ENCODE data around the gene RREB1.

RREB1 gene

GRCh38 chr6:7124636-7125035, 16.9 kb downstream of the RREB1 start:
- no peak for DNase-seq

GRCh38 chr6:7125290-7125689, 17.5 kb downstream of the RREB1 start:
- DNase-seq = no peak

GRCh38 chr6:7126754-7127153, 19.0 kb downstream of the RREB1 start:
- no peak for DNase-seq

- no peak for DNase-seq
Observed at GRCh38 chr6:7127680-7128079, 19.9 kb downstream of the RREB1 start.

GRCh38 chr6:7129360-7129759, 21.6 kb downstream of the RREB1 start:
- no peak for DNase-seq

- peak in 1 of 2 donors; percentile 55 for DNase-seq
Observed at GRCh38 chr6:7129784-7130569, 22.2 kb downstream of the RREB1 start.

- DNase-seq = no peak
Observed at GRCh38 chr6:7131390-7131789, 23.6 kb downstream of the RREB1 start.

- DNase-seq = no peak
Observed at GRCh38 chr6:7132398-7133035, 24.8 kb downstream of the RREB1 start.

GRCh38 chr6:7134999-7135745, 27.4 kb downstream of the RREB1 start:
- no peak for DNase-seq

GRCh38 chr6:7135755-7136154, 28.0 kb downstream of the RREB1 start:
- DNase-seq = no peak

GRCh38 chr6:7136859-7137334, 29.1 kb downstream of the RREB1 start:
- DNase-seq = no peak

GRCh38 chr6:7137335-7138045, 29.7 kb downstream of the RREB1 start:
- DNase-seq = peak; percentile 70 to 74

- DNase-seq = no peak
Observed at GRCh38 chr6:7138046-7138531, 30.3 kb downstream of the RREB1 start.

- DNase-seq = no peak
Observed at GRCh38 chr6:7138921-7139358, 31.2 kb downstream of the RREB1 start.

- DNase-seq = no peak
Observed at GRCh38 chr6:7139835-7140470, 32.2 kb downstream of the RREB1 start.

GRCh38 chr6:7140631-7141378, 33.0 kb downstream of the RREB1 start:
- DNase-seq = peak; percentile 84 to 85

GRCh38 chr6:7142228-7142801, 34.6 kb downstream of the RREB1 start:
- DNase-seq = no peak

- no peak for DNase-seq
Observed at GRCh38 chr6:7142918-7143475, 35.2 kb downstream of the RREB1 start.

- DNase-seq = no peak
Observed at GRCh38 chr6:7143476-7143974, 35.8 kb downstream of the RREB1 start.

GRCh38 chr6:7144872-7145584, 37.3 kb downstream of the RREB1 start:
- no peak for DNase-seq

Measured in stimulated activated CD4-positive, alpha-beta T cell treated with anti-CD3 and anti-CD28 coated beads, Interleukin-2, amount 100 ng/mL, for 24 hours (primary cell).